ENCODE results near the gene C5AR2. TPM values are rescaled to one million over a fixed set of nuclear protein-coding genes. Genes with fewer than 3 reads are reported as not detected.

C5AR2 gene
- total RNA-seq, 1 experiment from 2014 or later = not detected

- CTCF ChIA-PET = interaction anchor here (0.6 kb wide), 1 partner anchor 199 kb away, joined by 4 read pairs; no protein-coding TSS in a partner anchor
- Histone ChIP-seq H3K4me3 (ENCODE audit: low read depth, low read length, poor library complexity, severe bottlenecking) (no peak overlapping the region), H3K27me3 (replicated peaks; ENCODE audit: insufficient read depth, low read depth, low read length, poor library complexity) (no peaks in the 10 kb centered on the region), H3K9me3 (ENCODE audit: low read depth, low read length, poor library complexity, severe bottlenecking) (no peaks in the 10 kb centered on the region), H3K36me3 (ENCODE audit: insufficient read depth, low read length, poor library complexity, severe bottlenecking) (no peaks in the 10 kb centered on the region), H3K4me1 (ENCODE audit: insufficient read depth, low read length, poor library complexity, severe bottlenecking) (no peaks in the 10 kb centered on the region), H3K27ac (ENCODE audit: low read depth, low read length, poor library complexity, severe bottlenecking) (no peak overlapping the region)
- POLR2A ChIA-PET (ENCODE audit: low non-redundant PET) = no interaction called here
- BruUV-seq (replicated peaks) = no TSS peak
- intact Hi-C loops (cut with micrococcal nuclease; ENCODE audit: unreplicated experiment) = no loop called here
- DNase-seq (ENCODE audit: low spot score) = no peak
- TF ChIP-seq EZH2 (IDR thresholded peaks at IDR 0.05; ENCODE audit: borderline replicate concordance, low read depth, low read length, poor library complexity, severe bottlenecking) (no peak), CTCF (conservative IDR thresholded peaks at IDR 0.05; ENCODE audit: low read depth, low read length) (no peak)
Measured at GRCh38 chr19:47322058-47322457, 9.9 kb upstream of the C5AR2 start.

GRCh38 chr19:47323409-47323808 is 8.6 kb upstream of the C5AR2 start:
- H3K4me3 ChIP-seq (ENCODE audit: low read depth, low read length, poor library complexity, severe bottlenecking) = no peak overlapping the region
- H3K27ac ChIP-seq (ENCODE audit: low read depth, low read length, poor library complexity, severe bottlenecking) = no peak overlapping the region
- POLR2A ChIA-PET (ENCODE audit: low non-redundant PET) = no interaction called here
- intact Hi-C loops (cut with micrococcal nuclease; ENCODE audit: unreplicated experiment) = no loop called here
- no peaks in the 10 kb centered on the region for H3K27me3 ChIP-seq (replicated peaks; ENCODE audit: insufficient read depth, low read depth, low read length, poor library complexity)
- BruUV-seq (replicated peaks) = no TSS peak
- no peaks in the 10 kb centered on the region for H3K4me1 ChIP-seq (ENCODE audit: insufficient read depth, low read length, poor library complexity, severe bottlenecking)
- CTCF ChIA-PET = interaction anchor here (0.6 kb wide), 1 partner anchor 187 kb away, joined by 4 read pairs; no protein-coding TSS in a partner anchor
- no peaks in the 10 kb centered on the region for H3K36me3 ChIP-seq (ENCODE audit: insufficient read depth, low read length, poor library complexity, severe bottlenecking)
- no peak for DNase-seq (ENCODE audit: low spot score)
- no peaks in the 10 kb centered on the region for H3K9me3 ChIP-seq (ENCODE audit: low read depth, low read length, poor library complexity, severe bottlenecking)
- TF ChIP-seq CTCF (conservative IDR thresholded peaks at IDR 0.05; ENCODE audit: low read depth, low read length) (no peak), EZH2 (IDR thresholded peaks at IDR 0.05; ENCODE audit: borderline replicate concordance, low read depth, low read length, poor library complexity, severe bottlenecking) (no peak)

- Histone ChIP-seq H3K4me3 (ENCODE audit: low read depth, low read length, poor library complexity, severe bottlenecking) (no peak overlapping the region), H3K36me3 (ENCODE audit: insufficient read depth, low read length, poor library complexity, severe bottlenecking) (no peaks in the 10 kb centered on the region), H3K9me3 (ENCODE audit: low read depth, low read length, poor library complexity, severe bottlenecking) (no peaks in the 10 kb centered on the region), H3K27me3 (replicated peaks; ENCODE audit: insufficient read depth, low read depth, low read length, poor library complexity) (no peaks in the 10 kb centered on the region), H3K4me1 (ENCODE audit: insufficient read depth, low read length, poor library complexity, severe bottlenecking) (no peaks in the 10 kb centered on the region), H3K27ac (ENCODE audit: low read depth, low read length, poor library complexity, severe bottlenecking) (no peak overlapping the region)
- intact Hi-C loops (cut with micrococcal nuclease; ENCODE audit: unreplicated experiment) = no loop called here
- POLR2A ChIA-PET (ENCODE audit: low non-redundant PET) = no interaction called here
- DNase-seq (ENCODE audit: low spot score) = no peak
- CTCF ChIA-PET = interaction anchor here (0.6 kb wide), 1 partner anchor 187 kb away, joined by 4 read pairs; no protein-coding TSS in a partner anchor
- no TSS peak for BruUV-seq (replicated peaks)
- TF ChIP-seq CTCF (conservative IDR thresholded peaks at IDR 0.05; ENCODE audit: low read depth, low read length) (no peak), EZH2 (IDR thresholded peaks at IDR 0.05; ENCODE audit: borderline replicate concordance, low read depth, low read length, poor library complexity, severe bottlenecking) (no peak)
Measured at GRCh38 chr19:47323872-47324271, 8.1 kb upstream of the C5AR2 start.

Measured in A673 (cell line).